K562 (cell line): ENCODE measurements around the gene HRC. TPM values are rescaled to one million over a fixed set of nuclear protein-coding genes. Genes with fewer than 3 reads are reported as not detected.

Experiments
- BCLAF1 ChIP-seq, 2 experiments: fragments of 450-650 bp in 1 of 2; IDR thresholded peaks; 2 replicates each; pipeline ENCODE4 v1.6.1; 2011 to 2017; ENCODE audit warnings: low read depth in 2 of 2, antibody characterized with exemption in 1 of 2, borderline replicate concordance in 1 of 2, low read length in 1 of 2, mild to moderate bottlenecking in 1 of 2, mixed read lengths in 1 of 2; ENCODE audit not compliant: control insufficient read depth in 1 of 2
- CREBBP ChIP-seq: IDR thresholded peaks from one replicate; pipeline ENCODE4 v1.6.1; 2012; ENCODE audit warnings: low read depth, mild to moderate bottlenecking, control low read depth, inconsistent platforms, low read length
- E2F5 ChIP-seq: sonication (generic); formaldehyde crosslinking; IDR thresholded peaks from 2 replicates; pipeline ENCODE4 v1.8.0; 2022; ENCODE audit warnings: mild to moderate bottlenecking, missing genetic modification reagents
- FOXO4 ChIP-seq: fragments of 450-650 bp; formaldehyde crosslinking; IDR thresholded peaks from 2 replicates; pipeline ENCODE4 v1.4.0; 2020; ENCODE audit warnings: mild to moderate bottlenecking, moderate library complexity
- NEUROD1 ChIP-seq: fragments of 150-350 bp; IDR thresholded peaks from 2 replicates; pipeline ENCODE4 v1.6.1; 2014; ENCODE audit warnings: borderline replicate concordance, low read length, low read depth; ENCODE audit not compliant: partially characterized antibody
- OTX1 ChIP-seq: fragments of 450-650 bp; formaldehyde crosslinking; IDR thresholded peaks from 2 replicates; pipeline ENCODE4 v1.4.0; 2022; ENCODE audit warnings: mild to moderate bottlenecking
- RBM25 ChIP-seq: fragments of 200-400 bp; formaldehyde crosslinking; IDR thresholded peaks from 2 replicates; pipeline ENCODE4 v1.6.1; 2018; ENCODE audit warnings: low read length, low read depth, moderate library complexity; ENCODE audit not compliant: severe bottlenecking
- TAF7 ChIP-seq: fragments of 450-650 bp; IDR thresholded peaks from 2 replicates; pipeline ENCODE4 v1.6.1; 2016; ENCODE audit warnings: missing genetic modification characterization, missing compliant biosample characterization
- THAP12 ChIP-seq: fragments of 250-450 bp; sonication (Bioruptor Pico); IDR thresholded peaks from 2 replicates; pipeline ENCODE4 v1.9.0; 2021; ENCODE audit warnings: mild to moderate bottlenecking, inconsistent platforms
- ZNF253 ChIP-seq: fragments of 250-450 bp; sonication (Bioruptor Pico); conservative IDR thresholded peaks from 2 replicates; pipeline ENCODE4 v1.6.1; 2021; ENCODE audit warnings: mild to moderate bottlenecking
- ZNF431 ChIP-seq: sonication (generic); formaldehyde crosslinking; IDR thresholded peaks from 2 replicates; pipeline ENCODE4 v1.8.0; 2022; ENCODE audit warnings: mild to moderate bottlenecking, missing genetic modification reagents
- ZNF551 ChIP-seq: fragments of 250-450 bp; sonication (Bioruptor Pico); IDR thresholded peaks from 2 replicates; pipeline ENCODE4 v1.5.0; 2021; ENCODE audit warnings: mild to moderate bottlenecking, moderate library complexity
- ZNF589 ChIP-seq: fragments of 200-800 bp; sonication (Bioruptor generic); IDR thresholded peaks from 2 replicates; pipeline ENCODE4 v1.6.1; 2016; ENCODE audit warnings: low read depth, missing genetic modification characterization, missing compliant biosample characterization
- polyA plus RNA-seq, 8 experiments: library from polyadenylated mRNA; depleted of rRNA in 4 of 8; stranded (reverse) in 5 of 8; unstranded in 3 of 8; fragments of >200 nt; fragmentation: Nextera tagmentation in 2 of 8; fragmentation: Illumina TruSeq in 1 of 8; extraction: Ambion mirVana in 2 of 8; extraction: Trizol in 1 of 8; gene quantifications; 2 replicates each; pipeline versions ENCODE4 v1.2.1 to v1.2.3, GENCODE V29; 2011 to 2014; ENCODE audit warnings: inconsistent platforms in 1 of 8, missing spikeins in 1 of 8
- total RNA-seq, 7 experiments: library from RNA; depleted of rRNA in 6 of 7; stranded (reverse); fragments of >200 nt in 6 of 7; fragmentation: Illumina TruSeq in 2 of 7; extraction: Trizol in 2 of 7; gene quantifications; 2 replicates each; pipeline versions ENCODE4 v1.2.1 to v1.2.3, GENCODE V29; 2011 to 2021; ENCODE audit warnings: low replicate concordance in 1 of 7
- TF ChIP-seq, protein P1 (sequence below), 2 experiments: fragments of 450-650 bp; IDR thresholded peaks; 2 replicates each; pipeline ENCODE4 v1.6.1; 2016
- TF ChIP-seq, protein P2 (sequence below): fragments of 250-450 bp; sonication (Bioruptor Pico); IDR thresholded peaks from 2 replicates; pipeline ENCODE4 v1.4.0; 2020

The HRC gene
- total and polyA plus RNA-seq, 9 of the 15 experiments (the other 6 are each of a cell fraction or from before 2014, with no cell fraction given), result 0.66 to 18.7 (median 13.1) TPM

DNA sequence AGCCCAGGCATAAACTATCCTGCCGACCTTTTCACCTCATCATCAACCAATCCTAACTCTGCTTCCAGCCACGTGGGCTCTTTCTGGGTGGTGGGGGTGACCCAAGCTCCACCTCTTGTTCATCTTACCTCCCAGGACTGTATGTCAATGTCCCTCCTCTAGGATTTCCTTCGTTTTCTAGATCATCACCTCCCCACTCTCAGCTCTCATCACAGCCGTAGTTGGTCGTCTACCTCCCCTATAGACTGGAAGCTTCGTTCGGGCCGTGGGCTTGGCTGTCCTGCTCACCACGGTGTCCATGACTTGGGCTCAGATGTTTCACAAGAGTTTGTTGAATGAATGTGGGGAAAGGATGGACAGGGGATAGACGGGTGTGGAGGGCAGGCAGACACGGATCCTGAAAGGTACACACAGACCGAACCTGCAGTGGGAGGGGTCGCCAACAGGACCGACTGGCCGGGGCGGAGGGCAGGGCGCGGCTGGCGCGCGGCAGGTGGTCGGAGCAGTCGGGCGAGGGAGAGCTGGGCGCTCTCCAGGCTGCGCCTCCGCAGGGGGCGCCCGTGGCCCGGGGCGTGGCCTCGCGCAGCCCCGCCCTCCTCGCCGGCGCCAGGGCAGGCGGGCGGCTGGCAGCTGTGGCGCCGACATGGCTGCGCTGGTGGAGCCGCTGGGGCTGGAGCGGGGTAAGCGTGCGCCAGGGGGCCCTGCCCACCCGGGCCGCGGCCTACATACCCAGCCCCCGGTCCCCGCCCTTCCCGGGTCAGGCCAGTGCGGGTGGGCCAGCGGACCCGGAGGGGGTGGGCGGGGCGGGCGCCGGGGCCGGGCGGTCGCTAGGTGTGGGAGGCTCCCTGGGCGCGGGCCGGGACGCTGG lies 41.2 kb downstream of the HRC start, which contains the start of gene LIN7B (continued):
- TF ChIP-seq THAP12 (peak; percentile 71; the same call in 1 of the 2 replicates), ZNF253 (CRISPR knock-in tag) (no peak), ZNF551 (CRISPR knock-in tag) (no peak), FOXO4 (CRISPR knock-in tag) (no peak), ZNF589 (no peak), CREBBP (no peak), E2F5 (CRISPR knock-in tag) (peak; percentile 84; the same call in 1 of the 2 replicates), TAF7 (tag) (no peak), BCLAF1 (IDR thresholded peaks at IDR 0.05; ENCODE audit: borderline replicate concordance in 1 of 2, control insufficient read depth in 1 of 2, low read depth in 2 of 2, low read length in 1 of 2) (no peak), ZNF431 (no peak), NEUROD1 (peak; percentile 20), RBM25 (no peak), OTX1 (CRISPR knock-in tag) (peak; percentile 70; the same call in 1 of the 2 replicates)
- TF ChIP-seq, protein P1, sequence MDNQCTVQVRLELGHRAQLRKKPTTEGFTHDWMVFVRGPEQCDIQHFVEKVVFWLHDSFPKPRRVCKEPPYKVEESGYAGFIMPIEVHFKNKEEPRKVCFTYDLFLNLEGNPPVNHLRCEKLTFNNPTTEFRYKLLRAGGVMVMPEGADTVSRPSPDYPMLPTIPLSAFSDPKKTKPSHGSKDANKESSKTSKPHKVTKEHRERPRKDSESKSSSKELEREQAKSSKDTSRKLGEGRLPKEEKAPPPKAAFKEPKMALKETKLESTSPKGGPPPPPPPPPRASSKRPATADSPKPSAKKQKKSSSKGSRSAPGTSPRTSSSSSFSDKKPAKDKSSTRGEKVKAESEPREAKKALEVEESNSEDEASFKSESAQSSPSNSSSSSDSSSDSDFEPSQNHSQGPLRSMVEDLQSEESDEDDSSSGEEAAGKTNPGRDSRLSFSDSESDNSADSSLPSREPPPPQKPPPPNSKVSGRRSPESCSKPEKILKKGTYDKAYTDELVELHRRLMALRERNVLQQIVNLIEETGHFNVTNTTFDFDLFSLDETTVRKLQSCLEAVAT (IDR thresholded peaks at IDR 0.05), result 0 out of 4 replicates have a peak, but pooled peaks of 1 of the 2 experiments have one; percentile 32
- TF ChIP-seq, protein P2, sequence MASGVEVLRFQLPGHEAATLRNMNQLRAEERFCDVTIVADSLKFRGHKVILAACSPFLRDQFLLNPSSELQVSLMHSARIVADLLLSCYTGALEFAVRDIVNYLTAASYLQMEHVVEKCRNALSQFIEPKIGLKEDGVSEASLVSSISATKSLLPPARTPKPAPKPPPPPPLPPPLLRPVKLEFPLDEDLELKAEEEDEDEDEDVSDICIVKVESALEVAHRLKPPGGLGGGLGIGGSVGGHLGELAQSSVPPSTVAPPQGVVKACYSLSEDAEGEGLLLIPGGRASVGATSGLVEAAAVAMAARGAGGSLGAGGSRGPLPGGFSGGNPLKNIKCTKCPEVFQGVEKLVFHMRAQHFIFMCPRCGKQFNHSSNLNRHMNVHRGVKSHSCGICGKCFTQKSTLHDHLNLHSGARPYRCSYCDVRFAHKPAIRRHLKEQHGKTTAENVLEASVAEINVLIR (CRISPR knock-in tag), result peak; percentile 13; the same call in 1 of the 2 replicates
